Bronchial epithelial cell (primary cell): ENCODE results near the gene ARHGAP15. TPM values are rescaled to one million over a fixed set of nuclear protein-coding genes. Genes with fewer than 3 reads are reported as not detected.

Source experiments
- DNase-seq: peaks from one replicate; pipeline ENCODE4 v3.0.0-alpha.2; 2010; ENCODE audit warnings: low read depth
- FAIRE-seq: peaks from 2 replicates; lab custom pipeline; 2011; peaks lifted over from hg19 to GRCh38; lab: Jason Lieb, UNC
- H3K27me3 ChIP-seq: 2 replicates; pipeline ENCODE4 v1.5.1; 2011; ENCODE audit warnings: low read length; ENCODE audit not compliant: control insufficient read depth, insufficient read depth
- H3K36me3 ChIP-seq: 2 replicates; pipeline ENCODE4 v1.5.1; 2011; ENCODE audit warnings: low read length; ENCODE audit not compliant: control insufficient read depth, insufficient read depth
- H3K4me3 ChIP-seq: 2 replicates; pipeline ENCODE4 v1.5.1; 2011; ENCODE audit warnings: mild to moderate bottlenecking, low read depth, low read length, control low read depth
- CTCF ChIP-seq: IDR thresholded peaks from 2 replicates; pipeline ENCODE4 v1.5.1; 2011; ENCODE audit warnings: mild to moderate bottlenecking, moderate library complexity, low read length, control low read depth, inconsistent platforms; ENCODE audit not compliant: insufficient read depth, severe bottlenecking
- total RNA-seq: library from RNA; depleted of rRNA; stranded (reverse); fragments of >200 nt; gene quantifications from 2 replicates; pipeline ENCODE4 v1.2.1, GENCODE V29; 2014

Gene ARHGAP15
- total RNA-seq, 1 donor from 2014 or later = not detected

- FAIRE-seq = no peak
- no peak for TF ChIP-seq CTCF
- Histone ChIP-seq H3K36me3 (no peaks in the 10 kb centered on the region), H3K27me3 (no peaks in the 10 kb centered on the region), H3K4me3 (no peak overlapping the region)
- no peak for DNase-seq
Observed at GRCh38 chr2:143466391-143466790, 337.2 kb downstream of the ARHGAP15 start.

GRCh38 chr2:143467011-143467410 lies 337.8 kb downstream of the ARHGAP15 start:
- DNase-seq (no peak), FAIRE-seq (no peak)
- TF ChIP-seq CTCF = no peak
- Histone ChIP-seq H3K4me3 (no peak overlapping the region), H3K36me3 (no peaks in the 10 kb centered on the region), H3K27me3 (no peaks in the 10 kb centered on the region)

GRCh38 chr2:143468341-143468888 lies 339.2 kb downstream of the ARHGAP15 start:
- TF ChIP-seq CTCF = no peak
- no peak overlapping the region for H3K4me3 ChIP-seq
- no peak for FAIRE-seq
- no peaks in the 10 kb centered on the region for H3K27me3 ChIP-seq
- H3K36me3 ChIP-seq = no peaks in the 10 kb centered on the region
- no peak for DNase-seq

GRCh38 chr2:143469323-143469722 lies 340.1 kb downstream of the ARHGAP15 start:
- DNase-seq (peak; percentile 87), FAIRE-seq (no peak)
- no peak for TF ChIP-seq CTCF
- no peak overlapping the region for H3K4me3 ChIP-seq
- H3K36me3 ChIP-seq = no peaks in the 10 kb centered on the region
- no peaks in the 10 kb centered on the region for H3K27me3 ChIP-seq

GRCh38 chr2:143471550-143471949 lies 342.3 kb downstream of the ARHGAP15 start:
- H3K4me3 ChIP-seq = no peak overlapping the region
- H3K27me3 ChIP-seq = no peaks in the 10 kb centered on the region
- DNase-seq (no peak), FAIRE-seq (no peak)
- H3K36me3 ChIP-seq = no peaks in the 10 kb centered on the region
- no peak for TF ChIP-seq CTCF

- no peak for TF ChIP-seq CTCF
- H3K27me3 ChIP-seq = no peaks in the 10 kb centered on the region
- peak; percentile 60 for DNase-seq
- FAIRE-seq = no peak
- H3K36me3 ChIP-seq = no peaks in the 10 kb centered on the region
- no peak overlapping the region for H3K4me3 ChIP-seq
Observed at GRCh38 chr2:143473216-143473615, 344.0 kb downstream of the ARHGAP15 start.
